SK-N-SH treated with all-trans-retinoic acid at 6 μM for 48 hours (cell line): ENCODE data around the gene TMEM170A.

Experiments
- PATZ1 ChIP-seq: fragments of 250-450 bp; sonication (Bioruptor Pico); IDR thresholded peaks from 2 replicates; pipeline ENCODE4 v1.8.0; 2020; ENCODE audit warnings: mild to moderate bottlenecking, moderate library complexity, borderline replicate concordance
- RARB ChIP-seq: fragments of 250-450 bp; sonication (Bioruptor Pico); IDR thresholded peaks from 2 replicates; pipeline ENCODE4 v1.8.0; 2021; ENCODE audit warnings: mild to moderate bottlenecking, moderate library complexity
- ZNF565 ChIP-seq: fragments of 450-650 bp; formaldehyde crosslinking; conservative IDR thresholded peaks from 2 replicates; pipeline ENCODE4 v1.5.0; 2020; ENCODE audit warnings: low read depth, mild to moderate bottlenecking, moderate library complexity

GRCh38 chr16:75495076-75495674 is 30.7 kb upstream of the TMEM170A start, which contains the start of gene CHST6:
- no peak for TF ChIP-seq ZNF565 (CRISPR knock-in tag)
- TF ChIP-seq PATZ1 = no peak
- TF ChIP-seq RARB = no peak
